NCI-H748 (cell line): Measurements from ENCODE around the gene IRF7.

Experiments used
- DNase-seq: peaks from one replicate; lab custom pipeline; 2025; ENCODE audit not compliant: unreplicated experiment; lab: John Stamatoyannopoulos, UW

Gene IRF7

DNA sequence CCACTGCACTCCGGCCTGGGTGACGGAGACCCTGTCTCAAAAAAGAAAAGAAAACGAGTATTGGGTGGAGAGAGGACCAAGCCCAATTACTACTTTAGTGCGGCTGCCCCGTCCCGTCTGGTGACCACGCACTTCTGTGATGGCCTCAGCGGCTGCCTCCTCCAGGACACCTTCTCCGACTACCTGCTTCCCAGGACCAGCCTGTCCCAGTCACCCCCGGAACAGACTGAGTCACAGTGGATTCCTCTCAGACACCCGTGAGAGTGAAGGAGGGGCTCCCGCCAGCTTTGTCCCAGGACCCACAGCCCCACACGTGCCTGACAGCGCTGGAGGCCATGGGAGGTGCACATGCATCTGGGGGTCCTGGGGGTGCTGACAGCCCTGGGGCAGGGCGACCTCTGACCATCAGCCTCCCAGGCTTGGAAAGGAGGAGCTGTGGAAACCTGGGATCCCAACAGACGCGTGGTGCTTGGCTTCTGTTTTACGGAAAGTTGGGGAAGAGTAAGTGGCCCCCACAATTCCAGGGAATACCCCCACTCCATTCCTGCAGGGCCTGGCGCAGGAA lies 26.1 kb upstream of the IRF7 start:
- DNase-seq: no peak

DNA sequence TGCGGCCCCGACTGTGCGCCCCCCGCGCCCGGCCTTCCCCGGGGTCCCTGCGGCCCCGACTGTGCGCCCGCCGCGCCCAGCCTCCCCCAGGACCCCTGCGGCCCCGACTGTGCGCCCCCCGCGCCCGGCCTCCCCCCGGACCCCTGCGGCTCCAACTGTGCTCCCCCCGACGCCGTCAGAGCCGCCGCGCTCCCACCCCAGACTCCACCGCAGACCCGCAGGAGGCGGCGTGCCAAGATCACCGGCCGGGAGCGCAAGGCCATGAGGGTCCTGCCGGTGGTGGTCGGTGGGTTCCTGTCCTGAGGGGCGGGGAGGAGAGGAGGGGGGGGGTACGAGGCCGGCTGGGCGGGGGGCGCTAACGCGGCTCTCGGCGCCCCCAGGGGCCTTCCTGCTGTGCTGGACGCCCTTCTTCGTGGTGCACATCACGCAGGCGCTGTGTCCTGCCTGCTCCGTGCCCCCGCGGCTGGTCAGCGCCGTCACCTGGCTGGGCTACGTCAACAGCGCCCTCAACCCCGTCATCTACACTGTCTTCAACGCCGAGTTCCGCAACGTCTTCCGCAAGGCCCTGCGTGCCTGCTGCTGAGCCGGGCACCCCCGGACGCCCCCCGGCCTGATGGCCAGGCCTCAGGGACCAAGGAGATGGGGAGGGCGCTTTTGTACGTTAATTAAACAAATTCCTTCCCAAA lies 24.4 kb upstream of the IRF7 start:
- DNase-seq: no peak

DNA sequence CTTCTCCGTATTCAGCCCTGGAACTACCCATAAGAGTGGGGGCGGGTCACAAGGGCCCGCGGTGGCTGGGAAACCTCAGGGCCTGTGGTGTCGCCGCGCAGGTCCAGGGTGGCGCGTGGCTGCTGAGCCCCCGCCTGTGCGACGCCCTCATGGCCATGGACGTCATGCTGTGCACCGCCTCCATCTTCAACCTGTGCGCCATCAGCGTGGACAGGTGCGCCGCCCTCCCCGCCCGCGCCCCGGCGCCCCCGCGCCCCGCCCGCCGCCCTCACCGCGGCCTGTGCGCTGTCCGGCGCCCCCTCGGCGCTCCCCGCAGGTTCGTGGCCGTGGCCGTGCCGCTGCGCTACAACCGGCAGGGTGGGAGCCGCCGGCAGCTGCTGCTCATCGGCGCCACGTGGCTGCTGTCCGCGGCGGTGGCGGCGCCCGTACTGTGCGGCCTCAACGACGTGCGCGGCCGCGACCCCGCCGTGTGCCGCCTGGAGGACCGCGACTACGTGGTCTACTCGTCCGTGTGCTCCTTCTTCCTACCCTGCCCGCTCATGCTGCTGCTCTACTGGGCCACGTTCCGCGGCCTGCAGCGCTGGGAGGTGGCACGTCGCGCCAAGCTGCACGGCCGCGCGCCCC lies 23.7 kb upstream of the IRF7 start:
- DNase-seq: no peak

DNA sequence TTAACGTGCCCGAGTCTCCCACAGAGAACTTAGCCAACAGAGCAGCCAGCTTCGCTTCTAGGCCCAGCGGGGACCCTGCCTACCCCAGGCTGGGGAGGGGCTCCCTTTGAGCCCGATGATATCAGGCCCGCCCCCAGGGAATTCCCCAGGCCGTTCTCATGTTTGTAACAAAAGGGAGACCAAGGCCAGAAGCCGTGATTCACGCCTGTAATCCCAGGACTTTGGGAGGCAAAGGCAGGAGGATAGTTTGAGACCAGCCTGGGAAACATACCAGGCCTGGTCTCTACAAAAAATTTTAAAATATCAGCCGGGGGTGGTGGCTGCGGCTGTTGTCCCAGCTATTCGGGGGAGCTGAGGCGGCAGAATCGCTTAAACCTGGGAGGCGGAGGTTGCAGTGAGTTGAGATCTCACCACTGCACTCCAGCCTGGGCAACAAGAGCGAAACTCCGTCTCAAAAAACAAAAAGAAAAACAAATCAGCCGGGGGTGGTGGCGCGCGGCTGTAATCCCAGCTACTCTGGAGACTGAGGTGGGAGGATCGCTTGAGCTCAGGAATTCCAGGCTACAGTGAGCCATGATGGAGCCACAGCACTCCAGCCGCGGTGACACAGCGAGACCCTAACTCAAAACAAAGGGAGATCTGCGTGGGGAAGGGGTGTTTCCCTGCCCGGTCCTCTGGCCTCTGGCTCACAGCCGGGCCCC lies 23.0 kb upstream of the IRF7 start:
- no peak for DNase-seq

DNA sequence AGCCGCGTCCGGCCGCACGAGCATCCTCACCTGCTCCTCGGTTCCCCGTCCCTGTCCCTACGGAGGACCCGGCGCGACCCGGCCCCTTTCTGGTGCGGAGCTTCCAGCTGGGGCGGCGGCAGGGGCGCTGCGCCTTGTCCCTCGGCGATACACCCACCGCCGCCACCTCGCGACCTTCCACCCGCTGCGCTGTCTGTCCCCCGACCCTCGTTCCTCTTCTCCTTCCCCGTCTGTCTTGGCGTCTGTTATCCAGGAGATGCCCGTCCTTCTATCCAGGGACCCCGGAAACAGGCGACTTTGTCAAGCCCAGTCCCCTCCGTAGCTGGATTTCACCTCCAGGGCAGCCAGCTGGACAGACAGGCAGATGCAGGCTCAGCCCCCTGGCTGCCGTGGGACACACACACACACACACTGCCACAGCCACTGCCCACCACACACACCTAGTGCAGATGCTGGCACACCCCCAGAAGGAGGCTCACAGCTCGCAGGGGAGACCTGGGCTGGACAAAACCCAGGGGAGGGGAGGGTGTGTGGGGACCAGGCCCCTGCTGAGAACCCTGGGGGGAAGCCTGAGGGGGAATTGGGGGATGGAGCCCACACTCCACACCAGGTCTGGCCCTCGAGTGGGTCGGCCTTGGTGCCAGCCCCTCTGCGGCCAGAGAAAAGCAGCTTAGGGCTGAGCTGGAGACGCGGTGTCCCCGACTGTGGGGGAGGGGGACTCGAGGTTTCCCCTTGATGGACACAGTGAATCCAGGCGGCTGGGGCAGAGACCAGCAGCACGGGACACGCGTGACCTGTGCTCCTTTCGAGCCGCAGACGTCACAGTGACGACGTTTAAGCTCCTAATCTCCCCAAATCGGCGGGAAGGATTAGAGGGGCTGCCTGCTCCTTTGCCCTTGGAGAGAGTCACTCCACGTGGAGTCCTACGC lies 22.1 kb upstream of the IRF7 start:
- no peak for DNase-seq

DNA sequence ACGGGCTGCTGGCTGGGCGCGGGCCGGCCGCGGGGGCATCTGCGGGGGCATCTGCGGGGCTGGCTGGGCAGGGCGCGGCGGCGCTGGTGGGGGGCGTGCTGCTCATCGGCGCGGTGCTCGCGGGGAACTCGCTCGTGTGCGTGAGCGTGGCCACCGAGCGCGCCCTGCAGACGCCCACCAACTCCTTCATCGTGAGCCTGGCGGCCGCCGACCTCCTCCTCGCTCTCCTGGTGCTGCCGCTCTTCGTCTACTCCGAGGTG lies 21.5 kb upstream of the IRF7 start:
- no peak for DNase-seq

DNA sequence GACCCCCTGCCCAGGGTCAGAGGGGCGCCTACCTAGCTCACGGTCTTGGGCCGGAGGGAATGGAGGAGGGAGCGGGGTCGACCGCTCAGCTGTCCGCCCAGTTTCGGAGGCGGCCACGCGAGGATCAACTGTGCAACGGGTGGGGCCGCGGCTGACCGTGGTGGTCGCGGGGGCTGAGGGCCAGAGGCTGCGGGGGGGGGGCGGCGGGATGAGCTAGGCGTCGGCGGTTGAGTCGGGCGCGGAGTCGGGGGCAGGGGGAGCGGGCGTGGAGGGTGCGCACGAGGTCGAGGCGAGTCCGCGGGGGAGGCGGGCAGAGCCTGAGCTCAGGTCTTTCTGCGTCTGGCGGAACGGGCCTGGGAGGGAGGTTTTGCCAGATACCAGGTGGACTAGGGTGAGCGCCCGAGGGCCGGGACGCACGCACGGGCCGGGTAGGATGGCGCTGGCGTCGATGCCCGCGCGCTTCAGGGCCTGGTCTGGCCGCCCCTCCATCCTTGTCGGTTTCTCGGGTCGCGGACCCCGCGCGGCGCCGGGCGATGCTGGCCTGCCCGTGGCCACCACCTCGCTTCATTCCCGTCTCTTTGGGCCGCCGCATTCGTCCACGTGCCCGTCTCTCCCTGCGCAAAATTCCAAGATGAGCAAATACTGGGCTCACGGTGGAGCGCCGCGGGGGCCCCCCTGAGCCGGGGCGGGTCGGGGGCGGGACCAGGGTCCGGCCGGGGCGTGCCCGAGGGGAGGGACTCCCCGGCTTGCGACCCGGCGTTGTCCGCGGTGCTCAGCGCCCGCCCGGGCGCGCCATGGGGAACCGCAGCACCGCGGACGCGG lies 21.0 kb upstream of the IRF7 start, which contains the start of gene DRD4:
TSS of gene DRD4 (plus strand) at position 759 of the 822 bp plus-strand sequence. CDS start at position 795, 36 bp downstream.
- no peak for DNase-seq

DNA sequence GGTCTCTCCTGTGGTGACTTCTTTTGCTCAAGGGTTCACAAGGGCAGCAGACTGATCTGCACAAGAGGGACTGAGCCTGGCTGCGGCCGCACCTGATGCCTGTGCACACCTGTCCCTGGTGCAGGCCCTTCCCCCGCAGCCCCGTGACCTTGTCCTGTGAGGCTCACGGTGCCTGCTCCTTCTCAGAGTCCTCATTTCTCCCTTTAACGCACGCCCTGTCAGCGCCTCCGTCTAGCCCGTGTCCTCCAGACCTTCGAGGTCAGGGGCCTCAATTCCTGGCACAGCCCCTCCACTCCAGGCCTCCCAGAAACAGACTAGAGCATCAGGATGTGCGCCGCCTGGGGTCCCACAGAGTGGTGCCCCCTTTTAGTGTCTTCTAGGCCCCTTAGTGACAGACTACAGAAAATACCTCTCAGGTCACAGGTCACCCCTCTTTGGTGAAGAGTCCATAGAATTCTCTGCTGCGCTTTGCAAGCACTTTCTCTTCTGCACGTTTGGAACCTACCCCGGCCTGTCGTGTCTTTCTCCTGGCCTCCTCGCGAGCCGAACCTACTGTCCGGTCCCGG lies 20.3 kb upstream of the IRF7 start:
- DNase-seq: no peak

DNA sequence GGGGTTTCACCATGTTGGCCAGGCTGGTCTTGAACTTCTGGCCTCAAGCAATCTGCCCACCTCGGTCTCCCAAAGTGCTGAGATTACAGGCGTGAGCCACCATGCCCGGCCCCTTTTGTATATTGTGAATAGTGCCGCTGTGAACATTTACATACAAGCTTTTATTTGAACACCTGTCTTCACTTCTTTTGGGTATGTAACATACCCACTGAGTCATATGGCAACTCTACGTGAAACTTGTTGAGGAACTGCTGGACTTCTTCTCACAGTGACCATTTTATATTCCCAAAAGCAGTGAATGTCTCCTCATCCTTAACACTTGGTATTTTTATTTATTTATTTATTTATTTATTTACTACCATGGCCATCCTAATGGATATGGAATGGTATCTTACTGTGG lies 15.1 kb upstream of the IRF7 start:
- no peak for DNase-seq

DNA sequence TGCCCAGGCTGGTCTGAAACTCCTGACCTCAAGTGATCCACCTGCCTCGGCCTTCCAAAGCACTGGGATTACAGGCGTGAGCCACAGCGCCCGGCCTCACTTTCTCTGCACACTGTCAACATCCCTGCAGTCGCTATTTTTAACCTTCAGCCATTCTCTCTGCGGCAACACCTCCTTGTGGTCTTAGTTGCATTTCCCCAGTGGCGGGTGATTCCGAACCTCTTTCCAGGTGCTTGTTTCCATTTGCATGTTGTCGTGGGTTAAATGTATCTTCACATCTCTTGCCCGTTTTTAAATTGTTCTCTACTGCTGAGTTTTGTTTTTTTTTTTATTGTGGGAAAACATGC lies 13.5 kb upstream of the IRF7 start:
- DNase-seq: no peak

DNA sequence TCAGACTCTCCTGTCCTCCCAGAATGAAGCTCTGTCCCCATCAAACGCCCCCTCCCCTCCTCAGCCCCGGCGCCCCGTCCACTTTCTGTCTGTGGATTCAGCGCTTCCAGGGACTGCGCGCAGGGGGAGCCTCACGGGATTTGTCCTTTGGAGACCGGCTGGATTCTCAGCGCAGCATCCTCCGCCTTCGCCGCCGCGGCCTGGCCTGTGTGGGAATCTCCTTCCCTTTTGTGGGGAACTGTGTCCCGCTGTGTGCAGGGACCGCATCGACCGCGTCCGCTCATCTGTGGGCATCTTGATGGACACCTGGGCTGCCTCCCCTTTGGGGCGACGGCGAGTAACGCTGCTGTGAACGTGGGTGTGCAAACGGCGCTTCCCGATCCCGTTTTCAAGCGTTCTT lies 12.3 kb upstream of the IRF7 start:
- DNase-seq: no peak

DNA sequence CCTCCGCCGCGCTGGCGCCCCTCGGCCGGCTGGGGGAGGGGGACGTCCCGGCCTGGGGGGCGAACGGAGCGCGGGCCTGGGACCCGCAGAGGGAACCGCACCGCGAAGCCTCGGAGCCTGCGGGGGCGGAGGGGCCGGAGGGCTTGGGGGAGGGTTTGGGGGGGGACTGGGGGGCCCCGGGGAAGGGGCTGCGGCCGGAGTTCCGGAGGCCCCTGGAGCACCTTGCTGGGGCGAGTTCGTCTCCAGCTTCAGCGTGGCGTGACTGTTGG lies 11.5 kb upstream of the IRF7 start:
- DNase-seq: no peak

DNA sequence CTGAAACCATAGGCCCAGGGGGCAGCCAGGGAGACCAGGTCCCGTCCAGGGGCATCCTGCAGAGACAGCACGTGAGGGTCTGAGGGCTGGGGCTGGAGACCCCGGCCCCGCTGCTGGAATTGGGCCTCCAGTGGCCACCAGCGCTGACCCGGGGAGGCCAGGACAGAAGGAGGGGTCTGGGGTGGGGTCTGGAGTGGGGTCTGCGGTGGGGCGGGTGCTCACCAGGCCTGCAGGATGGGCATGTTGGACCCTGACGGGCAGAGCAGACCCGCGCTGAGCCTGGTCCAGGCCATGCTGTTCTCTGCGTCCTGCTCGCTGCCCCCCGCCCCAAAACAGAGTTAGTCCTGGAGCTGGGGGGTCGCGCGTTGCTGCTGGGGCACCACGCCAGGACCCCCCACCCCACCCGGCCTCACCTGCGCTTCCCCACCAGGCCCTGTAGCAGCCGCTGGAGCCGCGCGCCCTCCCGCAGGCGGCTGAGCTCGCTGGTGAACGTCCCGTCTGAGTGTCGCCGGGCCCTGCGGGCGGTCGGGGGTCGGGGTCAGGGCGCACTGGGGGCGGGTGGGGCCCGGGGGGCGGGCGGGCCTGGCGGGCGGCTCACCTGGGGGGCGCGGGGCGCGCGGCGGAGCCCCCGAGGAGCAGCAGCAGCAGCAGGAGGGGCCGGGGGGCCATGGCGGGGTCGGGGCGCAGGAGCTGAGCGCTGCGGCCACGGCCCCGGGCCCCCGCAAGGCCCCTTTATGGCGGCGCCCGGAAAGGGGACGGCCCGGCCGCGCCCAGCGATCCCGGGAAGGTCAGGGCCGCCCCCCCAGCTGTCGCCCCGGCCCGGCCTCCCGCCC lies 10.9 kb upstream of the IRF7 start, which contains the start of gene SCT:
TSS of gene SCT (minus strand) at position 707 of the 833 bp plus-strand sequence. CDS start at position 669, 38 bp downstream.
- no peak for DNase-seq

DNA sequence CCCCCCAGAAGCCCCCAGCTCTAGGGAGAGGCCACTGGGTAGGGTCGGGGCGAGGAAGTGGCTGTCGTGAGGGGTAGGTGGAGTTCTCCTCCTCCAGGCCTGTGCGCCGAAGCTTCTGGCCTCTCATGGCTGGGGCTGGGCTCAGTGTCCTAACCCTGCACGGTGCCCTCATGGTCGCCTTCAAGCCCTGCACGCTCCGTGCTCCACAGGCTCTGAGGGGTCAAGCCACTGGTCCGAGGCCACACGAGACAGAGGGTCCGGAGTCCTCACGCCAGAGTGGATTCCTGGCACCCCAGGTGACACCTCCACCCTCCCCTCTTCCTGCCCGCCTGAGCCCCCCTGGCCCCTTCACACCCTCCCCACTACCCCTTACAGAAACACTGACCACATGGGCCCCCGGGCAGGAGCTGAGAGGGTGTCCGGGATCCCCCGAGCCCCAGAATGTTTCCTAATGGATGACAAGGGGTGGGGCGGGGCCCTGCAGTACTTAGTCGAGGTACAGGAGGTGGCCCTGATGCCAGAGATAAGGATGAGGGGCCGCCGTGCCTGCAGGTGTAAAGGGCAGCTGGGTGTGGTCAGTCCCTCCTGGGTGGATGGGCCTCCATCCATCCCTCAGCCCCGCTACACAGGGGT lies 10.0 kb upstream of the IRF7 start:
- no peak for DNase-seq

DNA sequence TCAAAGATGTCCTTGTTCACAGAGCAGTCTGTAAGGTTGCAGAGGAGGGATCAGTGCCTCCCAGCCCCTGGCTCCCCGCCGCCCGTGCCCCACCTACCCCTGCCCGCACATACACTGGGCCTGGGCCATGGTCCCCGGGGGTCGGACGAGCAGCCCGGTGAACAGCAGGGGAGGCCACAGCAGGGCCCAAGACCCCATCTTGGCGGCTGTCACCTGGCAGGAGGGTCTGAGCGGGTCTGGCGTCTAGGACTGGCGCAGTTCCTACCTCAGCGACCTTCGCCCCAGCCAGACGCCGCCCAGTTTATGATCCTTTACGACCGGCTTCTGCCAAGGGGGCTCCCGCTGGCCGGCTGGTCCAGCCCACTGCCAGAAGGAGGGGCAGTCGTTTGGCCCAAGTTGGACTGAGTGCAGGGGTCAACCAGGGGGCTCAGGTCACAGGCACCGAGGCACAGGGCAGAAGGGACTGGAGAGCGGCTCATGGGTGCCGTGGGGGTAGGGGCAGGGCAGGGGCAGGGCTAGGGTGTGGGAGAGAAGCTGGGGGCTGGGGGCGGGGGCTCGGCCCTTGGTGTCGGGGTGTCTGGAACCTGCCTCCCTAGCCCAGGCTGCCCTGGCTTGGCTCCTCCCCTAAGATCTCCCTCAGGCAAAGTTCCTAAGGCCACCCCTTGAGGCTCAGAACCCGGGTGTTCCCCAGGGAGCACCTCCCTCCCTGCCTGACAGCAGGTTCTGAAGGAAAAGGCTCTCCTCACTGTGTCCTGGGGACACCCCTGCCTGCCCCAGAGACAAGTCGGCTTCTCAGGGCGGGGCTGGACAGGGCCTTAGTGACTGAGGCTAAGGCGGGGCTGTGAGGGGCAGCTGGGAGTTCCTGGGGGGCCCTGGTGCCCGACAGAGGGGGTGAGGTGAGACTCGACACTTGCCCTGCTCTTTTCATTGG lies 9.2 kb upstream of the IRF7 start, which contains the start of gene CDHR5:
TSS of gene CDHR5 (minus strand) at position 251 of the 931 bp plus-strand sequence. CDS start at position 198, 53 bp downstream.
- DNase-seq: no peak

DNA sequence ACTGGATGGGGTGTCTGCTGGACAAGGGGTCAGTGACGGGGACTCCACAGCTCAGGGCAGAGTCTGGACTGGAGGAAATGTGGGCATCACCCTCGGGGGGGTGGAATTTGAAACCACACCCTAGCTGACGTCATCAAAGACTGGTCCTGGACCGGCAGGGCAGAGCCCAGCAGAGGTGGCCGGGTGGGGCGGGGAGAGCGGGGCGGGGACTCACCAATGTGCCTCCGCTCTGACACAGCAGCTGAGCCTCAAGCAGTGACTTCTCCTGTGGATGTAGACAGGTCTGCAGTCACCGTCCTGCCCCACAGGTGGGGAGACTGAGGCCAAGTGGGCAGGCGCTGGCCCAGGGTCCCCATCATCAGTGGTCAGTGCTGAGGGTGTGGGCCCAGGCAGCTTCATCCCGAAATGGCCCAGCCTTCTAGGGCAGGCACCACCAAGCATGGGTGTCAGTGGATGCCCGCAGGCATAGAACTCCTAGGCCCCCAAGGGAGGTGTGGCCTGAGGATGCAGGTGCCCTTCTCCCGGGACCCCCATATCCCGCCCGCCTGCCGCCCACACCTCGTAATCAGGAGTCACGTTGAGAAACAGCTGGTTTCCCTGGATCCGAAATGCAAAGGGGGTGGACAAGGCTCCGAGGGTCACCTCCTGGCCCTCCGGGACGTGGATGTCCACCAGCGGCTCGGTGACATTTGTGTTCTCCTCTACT lies 8.4 kb upstream of the IRF7 start:
- no peak for DNase-seq

DNA sequence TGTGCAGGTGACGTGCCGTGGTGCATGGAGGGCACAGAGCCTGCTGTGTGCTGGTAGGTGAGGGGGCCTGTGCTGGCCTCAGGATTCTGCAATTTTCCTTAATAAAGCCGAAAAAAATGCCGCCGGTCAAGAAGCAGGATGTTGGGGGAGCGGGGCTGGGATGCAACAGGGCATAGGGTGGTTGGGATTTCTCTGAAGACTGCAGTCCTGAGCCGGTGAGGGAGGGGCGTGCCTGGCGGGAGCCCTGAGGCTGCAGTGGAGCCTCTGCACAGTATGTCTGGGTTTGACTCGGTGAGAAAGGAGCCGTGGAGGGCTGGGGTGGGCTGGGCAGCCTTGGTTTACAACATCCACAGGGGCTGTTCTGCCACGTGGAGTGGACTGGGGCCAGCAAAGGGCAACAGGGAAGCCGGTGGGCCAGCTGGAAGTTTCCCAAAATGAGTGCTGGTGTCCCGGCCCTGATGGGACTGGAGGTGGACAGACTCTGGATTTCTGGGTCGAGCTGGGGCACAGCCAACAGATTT lies 7.7 kb upstream of the IRF7 start:
- DNase-seq: no peak
